DND-41 (cell line): ENCODE data around the gene NCMAP.

ENCODE experiments used
- CTCF ChIP-seq: IDR thresholded peaks from 2 replicates; pipeline ENCODE4 v1.5.1; 2012; ENCODE audit warnings: borderline replicate concordance, low read length, moderate library complexity, mild to moderate bottlenecking; ENCODE audit not compliant: poor library complexity, severe bottlenecking; ENCODE audit errors: extremely low read depth
- EZH2 ChIP-seq: IDR thresholded peaks from 3 replicates; pipeline ENCODE4 v1.6.1; 2012; ENCODE audit warnings: borderline replicate concordance, low read depth, mild to moderate bottlenecking, moderate library complexity, low read length, inconsistent platforms; ENCODE audit not compliant: severe bottlenecking

DNA sequence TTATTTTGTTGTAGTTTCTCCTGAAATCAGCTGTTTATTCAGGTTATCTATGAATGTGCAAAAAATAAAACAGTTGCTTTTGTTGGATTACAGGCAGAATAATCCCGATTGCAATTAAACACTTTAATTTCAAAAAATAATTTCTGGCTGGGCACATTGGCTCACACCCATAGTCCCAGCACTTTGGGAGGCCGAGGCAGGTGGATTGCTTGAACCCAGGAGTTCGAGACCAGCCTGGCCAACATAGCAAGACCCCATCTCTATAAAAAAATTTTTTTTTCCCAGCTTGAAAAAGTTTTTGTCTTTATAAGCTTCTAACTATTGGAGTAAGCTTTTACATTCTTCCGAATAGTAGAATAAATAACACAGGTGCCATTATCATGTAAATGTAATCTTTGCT is 38.0 kb upstream of the NCMAP start:
- TF ChIP-seq CTCF (no peak), EZH2 (no peak)
